ENCODE measurements around the gene LRRC55. TPM values are rescaled to one million over a fixed set of nuclear protein-coding genes. Genes with fewer than 3 reads are reported as not detected.

LRRC55 gene
- total RNA-seq, 1 experiment from 2014 or later = not detected

DNA sequence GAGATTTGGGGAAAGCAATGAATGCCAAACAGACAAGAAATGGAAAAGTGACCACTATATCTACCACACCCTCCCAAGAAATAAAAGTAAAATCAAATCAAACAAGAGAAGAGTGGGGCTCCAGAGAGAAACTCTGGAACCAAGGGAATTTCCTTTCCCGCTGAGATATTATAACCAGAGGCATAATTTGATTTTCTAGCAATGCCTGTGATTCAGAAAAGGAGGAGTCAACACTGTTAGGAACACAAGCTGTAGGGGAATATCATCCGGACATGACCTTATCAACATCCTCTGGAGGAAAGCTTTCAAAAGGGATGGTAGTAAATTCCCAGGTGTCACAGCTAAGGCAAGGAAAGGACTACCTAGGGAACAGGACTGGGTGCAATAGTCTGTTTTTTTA, 29.6 kb upstream of the LRRC55 start:
- ChIA-PET POLR2A (no interaction called here), CTCF (interaction anchor here (0.6 kb wide), 1 partner anchor 27 kb away, joined by 3 read pairs; no protein-coding TSS in a partner anchor)
- Mint-ChIP-seq H3K4me1 (ENCODE audit: insufficient read depth, unreplicated experiment) (no peaks in the 10 kb centered on the region), H3K27me3 (ENCODE audit: insufficient read depth, unreplicated experiment) (peaks cover 18% of the 10 kb centered on the region), H3K9me3 (ENCODE audit: unreplicated experiment) (no peaks in the 10 kb centered on the region), H3K4me3 (ENCODE audit: unreplicated experiment) (no peak overlapping the region), H3K36me3 (ENCODE audit: insufficient read depth, unreplicated experiment) (no peaks in the 10 kb centered on the region), H3K27ac (ENCODE audit: low read depth, unreplicated experiment) (no peak overlapping the region)
- no peak for DNase-seq (ENCODE audit: unreplicated experiment)
- BruUV-seq (replicated peaks) = no TSS peak
- intact Hi-C loops (cut with micrococcal nuclease) = no loop called here
- TF ChIP-seq, protein P1, sequence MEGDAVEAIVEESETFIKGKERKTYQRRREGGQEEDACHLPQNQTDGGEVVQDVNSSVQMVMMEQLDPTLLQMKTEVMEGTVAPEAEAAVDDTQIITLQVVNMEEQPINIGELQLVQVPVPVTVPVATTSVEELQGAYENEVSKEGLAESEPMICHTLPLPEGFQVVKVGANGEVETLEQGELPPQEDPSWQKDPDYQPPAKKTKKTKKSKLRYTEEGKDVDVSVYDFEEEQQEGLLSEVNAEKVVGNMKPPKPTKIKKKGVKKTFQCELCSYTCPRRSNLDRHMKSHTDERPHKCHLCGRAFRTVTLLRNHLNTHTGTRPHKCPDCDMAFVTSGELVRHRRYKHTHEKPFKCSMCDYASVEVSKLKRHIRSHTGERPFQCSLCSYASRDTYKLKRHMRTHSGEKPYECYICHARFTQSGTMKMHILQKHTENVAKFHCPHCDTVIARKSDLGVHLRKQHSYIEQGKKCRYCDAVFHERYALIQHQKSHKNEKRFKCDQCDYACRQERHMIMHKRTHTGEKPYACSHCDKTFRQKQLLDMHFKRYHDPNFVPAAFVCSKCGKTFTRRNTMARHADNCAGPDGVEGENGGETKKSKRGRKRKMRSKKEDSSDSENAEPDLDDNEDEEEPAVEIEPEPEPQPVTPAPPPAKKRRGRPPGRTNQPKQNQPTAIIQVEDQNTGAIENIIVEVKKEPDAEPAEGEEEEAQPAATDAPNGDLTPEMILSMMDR (IDR thresholded peaks at IDR 0.05; ENCODE audit: unreplicated experiment) = no peak

DNA sequence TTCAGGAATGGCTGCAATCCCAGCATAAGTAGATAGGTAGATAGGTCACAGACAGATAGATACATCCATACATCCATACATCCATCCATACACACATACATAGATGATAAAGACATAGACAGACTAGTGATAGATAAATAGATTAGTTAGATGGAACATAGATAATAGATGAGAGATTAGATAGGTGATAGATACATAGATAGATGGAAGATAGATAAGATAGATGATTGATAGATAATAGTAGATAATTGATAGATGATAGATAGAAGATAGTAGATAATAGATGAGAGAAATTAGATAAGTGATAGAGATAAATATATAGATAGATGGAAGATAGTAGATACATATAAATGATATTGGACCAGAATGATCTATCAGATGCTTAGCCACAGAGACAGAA, 28.3 kb upstream of the LRRC55 start:
- Mint-ChIP-seq H3K4me1 (ENCODE audit: insufficient read depth, unreplicated experiment) (no peaks in the 10 kb centered on the region), H3K36me3 (ENCODE audit: insufficient read depth, unreplicated experiment) (no peaks in the 10 kb centered on the region), H3K27ac (ENCODE audit: low read depth, unreplicated experiment) (no peak overlapping the region), H3K9me3 (ENCODE audit: unreplicated experiment) (no peaks in the 10 kb centered on the region), H3K4me3 (ENCODE audit: unreplicated experiment) (no peak overlapping the region), H3K27me3 (ENCODE audit: insufficient read depth, unreplicated experiment) (peaks cover 12% of the 10 kb centered on the region)
- intact Hi-C loops (cut with micrococcal nuclease) = no loop called here
- ChIA-PET CTCF (interaction anchor here (0.9 to 1.1 kb wide), 2 partner anchors 96 to 312 kb away, joined by 3 to 4 read pairs; no protein-coding TSS in a partner anchor), POLR2A (no interaction called here)
- no TSS peak for BruUV-seq (replicated peaks)
- no peak for DNase-seq (ENCODE audit: unreplicated experiment)
- TF ChIP-seq, protein P1 (IDR thresholded peaks at IDR 0.05; ENCODE audit: unreplicated experiment) = no peak

DNA sequence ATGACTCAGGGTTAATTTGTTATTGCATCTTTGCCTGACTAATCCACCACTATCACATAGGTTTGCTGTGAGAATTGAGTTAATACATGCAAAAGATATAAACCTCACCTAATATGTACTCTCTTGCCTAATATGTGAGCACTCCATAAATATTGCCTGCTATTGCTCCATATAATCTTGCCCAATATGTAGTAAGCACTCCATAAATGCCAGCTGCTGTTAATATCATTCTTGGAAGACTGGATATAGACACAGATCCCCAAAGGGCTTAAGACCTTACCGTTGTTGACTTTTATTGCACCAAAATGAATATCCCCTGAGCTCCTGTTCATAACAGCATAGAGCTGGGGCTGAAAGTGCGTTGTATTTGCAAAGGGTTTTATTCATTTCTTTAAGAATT, 27.0 kb upstream of the LRRC55 start:
- Mint-ChIP-seq H3K27me3 (ENCODE audit: insufficient read depth, unreplicated experiment) (no peaks in the 10 kb centered on the region), H3K36me3 (ENCODE audit: insufficient read depth, unreplicated experiment) (no peaks in the 10 kb centered on the region), H3K4me3 (ENCODE audit: unreplicated experiment) (no peak overlapping the region), H3K9me3 (ENCODE audit: unreplicated experiment) (no peaks in the 10 kb centered on the region), H3K27ac (ENCODE audit: low read depth, unreplicated experiment) (no peak overlapping the region), H3K4me1 (ENCODE audit: insufficient read depth, unreplicated experiment) (no peaks in the 10 kb centered on the region)
- TF ChIP-seq, protein P1 (IDR thresholded peaks at IDR 0.05; ENCODE audit: unreplicated experiment) = no peak
- intact Hi-C loops (cut with micrococcal nuclease) = no loop called here
- BruUV-seq (replicated peaks) = no TSS peak
- ChIA-PET CTCF (interaction anchor here (0.6 to 2.2 kb wide), 2 partner anchors 20 to 95 kb away, joined by 3 to 12 read pairs; no protein-coding TSS in a partner anchor), POLR2A (interaction anchor here (0.9 to 1.0 kb wide), 2 partner anchors 11 to 14 kb away, joined by 3 read pairs; no protein-coding TSS in a partner anchor)
- no peak for DNase-seq (ENCODE audit: unreplicated experiment)

DNA sequence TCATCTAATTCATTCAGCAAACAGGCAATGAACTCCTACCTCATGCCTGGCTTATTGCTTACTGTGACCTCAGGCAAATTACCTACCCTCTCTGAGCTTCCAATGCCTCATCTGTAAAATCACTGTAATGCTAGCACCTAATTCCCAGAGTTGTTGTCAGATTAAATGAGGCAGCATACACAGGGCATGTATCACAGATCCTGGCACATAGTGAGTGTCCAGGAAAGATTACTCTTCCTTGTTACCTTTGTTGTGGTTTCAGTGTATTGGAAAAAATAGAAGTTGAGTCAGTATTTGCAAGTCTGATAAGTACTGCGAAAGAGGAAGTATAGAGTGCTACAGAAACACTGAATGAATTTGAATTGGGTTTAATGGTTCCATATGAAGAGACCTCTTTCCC, 26.4 kb upstream of the LRRC55 start:
- no TSS peak for BruUV-seq (replicated peaks)
- DNase-seq (ENCODE audit: unreplicated experiment) = no peak
- CTCF ChIA-PET = interaction anchor here (2.2 kb wide), 1 partner anchor 94 kb away, joined by 12 read pairs; no protein-coding TSS in a partner anchor
- Mint-ChIP-seq H3K9me3 (ENCODE audit: unreplicated experiment) (no peaks in the 10 kb centered on the region), H3K4me1 (ENCODE audit: insufficient read depth, unreplicated experiment) (no peaks in the 10 kb centered on the region), H3K4me3 (ENCODE audit: unreplicated experiment) (no peak overlapping the region), H3K27ac (ENCODE audit: low read depth, unreplicated experiment) (no peak overlapping the region), H3K36me3 (ENCODE audit: insufficient read depth, unreplicated experiment) (no peaks in the 10 kb centered on the region), H3K27me3 (ENCODE audit: insufficient read depth, unreplicated experiment) (no peaks in the 10 kb centered on the region)
- TF ChIP-seq, protein P1 (IDR thresholded peaks at IDR 0.05; ENCODE audit: unreplicated experiment) = no peak
- POLR2A ChIA-PET = interaction anchor here (0.9 to 1.0 kb wide), 2 partner anchors 11 to 14 kb away, joined by 3 read pairs; no protein-coding TSS in a partner anchor
- intact Hi-C loops (cut with micrococcal nuclease) = no loop called here
